Caco-2 (cell line): ENCODE data around the gene CEBPG. TPM values are rescaled to one million over a fixed set of nuclear protein-coding genes. Genes with fewer than 3 reads are reported as not detected.

Experiments used
- BruUV-seq: library from RNA; stranded (reverse); fragments of 400-500 nt; replicated peaks from 2 replicates; lab custom pipeline; 2021; lab: Mats Ljungman, UMichigan
- CTCF ChIA-PET: fragments of 300-600 bp; sonication (Branson Sonifier 250); formaldehyde crosslinking; loops from one replicate; lab custom pipeline; 2022; ENCODE audit warnings: antibody characterized with exemption; lab: Charles Lee
- POLR2A ChIA-PET: fragments of 300-600 bp; sonication (Branson Sonifier 250); formaldehyde crosslinking; loops from one replicate; lab custom pipeline; 2022; ENCODE audit warnings: antibody characterized with exemption; lab: Charles Lee
- DNase-seq, 2 experiments: peaks; one replicate each; pipeline versions ENCODE4 v3.0.0 to v3.0.0-alpha.2; 2020 to 2022
- H3K27me3 ChIP-seq: replicated peaks from 2 replicates; pipeline ENCODE4 v1.6.0; 2011; ENCODE audit warnings: low read length; ENCODE audit not compliant: control insufficient read depth, insufficient read depth
- H3K36me3 ChIP-seq: 2 replicates; pipeline ENCODE4 v1.5.1; 2011; ENCODE audit warnings: low read length; ENCODE audit not compliant: control insufficient read depth, insufficient read depth
- H3K4me1 ChIP-seq: fragments of 250-450 bp; sonication (Bioruptor Pico); 2 replicates; pipeline ENCODE4 v1.5.1; 2020; ENCODE audit warnings: mild to moderate bottlenecking
- H3K4me3 ChIP-seq: 2 replicates; pipeline ENCODE4 v1.5.1; 2011; ENCODE audit warnings: low read depth, mild to moderate bottlenecking, control low read depth, low read length
- H3K9me3 ChIP-seq: fragments of 250-450 bp; sonication (Bioruptor Pico); 2 replicates; pipeline ENCODE4 v1.5.1; 2020; ENCODE audit warnings: mild to moderate bottlenecking, moderate library complexity
- H3K27ac Mint-ChIP-seq: one replicate; pipeline ENCODE4 v1.8.0; 2022; ENCODE audit warnings: mixed read lengths; ENCODE audit not compliant: unreplicated experiment
- H3K27me3 Mint-ChIP-seq: one replicate; pipeline ENCODE4 v1.8.0; 2022; ENCODE audit warnings: mixed read lengths; ENCODE audit not compliant: insufficient read depth, unreplicated experiment
- H3K36me3 Mint-ChIP-seq: one replicate; pipeline ENCODE4 v1.8.0; 2022; ENCODE audit warnings: mild to moderate bottlenecking, mixed read lengths; ENCODE audit not compliant: insufficient read depth, unreplicated experiment
- H3K4me1 Mint-ChIP-seq: one replicate; pipeline ENCODE4 v1.8.0; 2022; ENCODE audit warnings: low read depth, mixed read lengths; ENCODE audit not compliant: unreplicated experiment
- H3K4me3 Mint-ChIP-seq: one replicate; pipeline ENCODE4 v1.8.0; 2022; ENCODE audit warnings: mild to moderate bottlenecking, moderate library complexity, mixed read lengths; ENCODE audit not compliant: unreplicated experiment
- H3K9me3 Mint-ChIP-seq: one replicate; pipeline ENCODE4 v1.8.0; 2022; ENCODE audit warnings: mixed read lengths; ENCODE audit not compliant: unreplicated experiment
- CTCF ChIP-seq, 2 experiments: fragments of 200-600 bp in 1 of 2; IDR thresholded peaks; 1 replicate in 1 of 2; 2 replicates in 1 of 2; pipeline versions ENCODE4 v1.5.1 to v1.8.0; 2011 to 2022; ENCODE audit warnings: antibody characterized with exemption in 1 of 2, control low read depth in 1 of 2, inconsistent platforms in 1 of 2, low read depth in 1 of 2, low read length in 1 of 2, mild to moderate bottlenecking in 1 of 2, moderate library complexity in 1 of 2; ENCODE audit not compliant: insufficient read depth in 1 of 2, severe bottlenecking in 1 of 2, unreplicated experiment in 1 of 2
- intact Hi-C: fragments of 100-400 bp; cut with micrococcal nuclease; formaldehyde crosslinking; loops from one replicate; pipeline ENCODE4 v1.10.0; 2022; ENCODE audit not compliant: unreplicated experiment
- total RNA-seq: library from RNA; stranded (reverse); gene quantifications from 2 replicates; pipeline ENCODE4 v1.2.3, GENCODE V29; 2022

Gene CEBPG
- total RNA-seq, 1 experiment from 2014 or later = 79.4 TPM

DNA sequence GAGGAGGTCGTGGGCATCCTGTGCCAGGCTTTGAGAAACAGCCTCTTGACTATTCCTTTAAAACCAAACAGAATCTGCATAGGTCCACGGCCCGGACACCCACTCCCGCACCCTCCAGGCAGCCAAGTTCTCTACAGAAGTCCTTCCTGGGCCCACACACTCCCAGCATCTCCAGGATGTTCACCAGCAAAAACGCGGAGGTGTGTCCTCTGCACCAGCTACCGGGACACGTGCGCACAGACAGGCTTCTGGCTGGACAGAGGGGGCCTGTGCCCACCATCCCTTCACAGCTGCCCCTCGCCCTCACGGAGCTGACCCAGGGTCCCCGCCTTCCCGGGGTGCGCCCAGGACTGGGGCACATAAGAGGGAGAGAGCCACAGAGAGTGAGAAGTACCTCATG, 44.2 kb downstream of the CEBPG start:
- no peaks in the 10 kb centered on the region for H3K9me3 Mint-ChIP-seq
- BruUV-seq = no TSS peak
- DNase-seq = no peak
- no peak for TF ChIP-seq CTCF (IDR thresholded peaks at IDR 0.05; ENCODE audit: insufficient read depth in 1 of 2, low read depth in 1 of 2, low read length in 1 of 2, severe bottlenecking in 1 of 2, unreplicated experiment in 1 of 2)
- H3K27me3 Mint-ChIP-seq = no peaks in the 10 kb centered on the region
- Histone ChIP-seq H3K9me3 (no peaks in the 10 kb centered on the region), H3K27me3 (no peaks in the 10 kb centered on the region), H3K4me1 (peaks cover 4% of the 10 kb centered on the region; the same call in 1 of the 2 replicates), H3K36me3 (0 out of 2 replicates have a peak, but pooled peaks cover 1% of the 10 kb centered on the region), H3K4me3 (no peak overlapping the region)
- no peak overlapping the region for H3K27ac Mint-ChIP-seq
- intact Hi-C loops = loop anchor here (10.0 kb wide), 1 partner anchor 217 kb away; no protein-coding TSS in a partner anchor
- ChIA-PET CTCF (interaction anchor here (1.7 to 2.0 kb wide), 2 partner anchors 13 to 15 kb away, joined by 6 to 9 read pairs; no protein-coding TSS in a partner anchor), POLR2A (no interaction called here)
- no peaks in the 10 kb centered on the region for H3K36me3 Mint-ChIP-seq
- peaks cover 5% of the 10 kb centered on the region for H3K4me1 Mint-ChIP-seq
- H3K4me3 Mint-ChIP-seq = no peak overlapping the region

GRCh38 chr19:33418461-33418860, 45.0 kb downstream of the CEBPG start:
- H3K9me3 Mint-ChIP-seq = no peaks in the 10 kb centered on the region
- Histone ChIP-seq H3K4me3 (no peak overlapping the region), H3K4me1 (peaks cover 4% of the 10 kb centered on the region; the same call in 1 of the 2 replicates), H3K27me3 (no peaks in the 10 kb centered on the region), H3K9me3 (no peaks in the 10 kb centered on the region), H3K36me3 (0 out of 2 replicates have a peak, but pooled peaks cover 1% of the 10 kb centered on the region)
- TF ChIP-seq CTCF (IDR thresholded peaks at IDR 0.05; ENCODE audit: insufficient read depth in 1 of 2, low read depth in 1 of 2, low read length in 1 of 2, severe bottlenecking in 1 of 2, unreplicated experiment in 1 of 2) = no peak
- no peak for DNase-seq
- BruUV-seq = no TSS peak
- no peaks in the 10 kb centered on the region for H3K36me3 Mint-ChIP-seq
- H3K27me3 Mint-ChIP-seq = no peaks in the 10 kb centered on the region
- H3K27ac Mint-ChIP-seq = no peak overlapping the region
- intact Hi-C loops = loop anchor here (10.0 kb wide), 1 partner anchor 216 kb away; no protein-coding TSS in a partner anchor
- CTCF ChIA-PET = interaction anchor here (1.1 to 1.7 kb wide), 2 partner anchors 12 to 360 kb away, joined by 3 to 6 read pairs; no protein-coding TSS in a partner anchor
- H3K4me1 Mint-ChIP-seq = peaks cover 5% of the 10 kb centered on the region
- POLR2A ChIA-PET = no interaction called here
- H3K4me3 Mint-ChIP-seq = no peak overlapping the region

DNA sequence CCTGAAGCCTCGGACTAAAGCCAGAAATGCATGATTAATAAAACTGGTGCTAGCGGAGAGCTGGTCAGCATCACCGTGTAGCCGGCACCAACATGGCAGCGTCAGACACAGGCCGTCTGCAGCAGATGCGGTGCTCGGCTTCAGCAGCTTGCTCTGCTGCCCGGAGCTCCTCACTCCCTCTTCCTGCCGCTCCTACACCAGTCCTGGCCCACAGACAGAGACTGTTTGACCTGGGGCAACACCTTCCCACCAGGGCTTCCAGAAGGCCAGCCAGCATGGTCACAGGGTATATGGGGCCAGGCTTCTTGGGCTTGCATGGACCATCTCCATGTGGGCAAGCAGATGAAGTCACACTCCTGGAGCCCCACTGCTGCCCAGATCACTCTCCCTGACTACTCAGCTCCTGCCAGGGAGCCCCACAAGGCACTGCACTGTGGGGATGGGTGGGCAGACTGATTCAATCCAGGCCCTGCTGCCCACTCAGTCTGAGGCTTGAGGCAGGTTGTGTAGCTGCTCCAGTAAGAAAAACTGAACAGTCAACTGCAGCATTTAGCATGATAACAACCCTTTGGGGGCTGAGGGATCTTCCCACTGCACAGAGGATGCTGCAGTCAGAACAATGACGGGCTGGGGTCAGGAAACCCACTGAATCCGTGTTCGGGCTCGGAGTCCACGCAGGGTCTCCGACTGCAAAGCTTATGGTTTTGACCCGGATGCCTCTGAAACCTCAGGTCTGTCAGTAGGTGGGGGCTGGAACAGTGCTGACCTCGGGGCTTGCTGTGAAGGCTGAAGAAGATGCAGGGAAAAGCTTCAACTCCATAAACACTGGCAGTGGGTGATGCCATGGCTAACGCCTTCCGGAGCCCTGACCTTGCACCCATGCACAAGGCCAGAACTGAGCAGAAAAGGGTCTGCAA, 45.6 kb downstream of the CEBPG start:
- intact Hi-C loops = loop anchor here (10.0 kb wide), 1 partner anchor 216 kb away; no protein-coding TSS in a partner anchor
- no peaks in the 10 kb centered on the region for H3K9me3 Mint-ChIP-seq

More for the DNA sequence above, 45.6 kb downstream of the CEBPG start:
- H3K9me3 ChIP-seq = no peaks in the 10 kb centered on the region
- no peak for DNase-seq
- POLR2A ChIA-PET = no interaction called here
- H3K27ac Mint-ChIP-seq = no peak overlapping the region
- peaks cover 5% of the 10 kb centered on the region for H3K4me1 Mint-ChIP-seq
- no peaks in the 10 kb centered on the region for H3K27me3 Mint-ChIP-seq
- no peak overlapping the region for H3K4me3 ChIP-seq
- H3K27me3 ChIP-seq = no peaks in the 10 kb centered on the region
- CTCF ChIA-PET = interaction anchor here (1.1 to 1.7 kb wide), 2 partner anchors 12 to 359 kb away, joined by 3 to 6 read pairs; no protein-coding TSS in a partner anchor
- H3K4me1 ChIP-seq = peaks cover 4% of the 10 kb centered on the region; the same call in 1 of the 2 replicates
- no peaks in the 10 kb centered on the region for H3K36me3 Mint-ChIP-seq
- H3K36me3 ChIP-seq = 0 out of 2 replicates have a peak, but pooled peaks cover 1% of the 10 kb centered on the region
- BruUV-seq = no TSS peak
- TF ChIP-seq CTCF (IDR thresholded peaks at IDR 0.05; ENCODE audit: insufficient read depth in 1 of 2, low read depth in 1 of 2, low read length in 1 of 2, severe bottlenecking in 1 of 2, unreplicated experiment in 1 of 2) = no peak
- no peak overlapping the region for H3K4me3 Mint-ChIP-seq
